Prostate gland (tissue), 2 donors: ENCODE measurements around the gene RPL12. TPM values are rescaled to one million over a fixed set of nuclear protein-coding genes. Genes with fewer than 3 reads are reported as not detected.

Experiments
- DNase-seq: peaks from one replicate; pipeline ENCODE4 v3.0.0-alpha.2; 2019; ENCODE audit warnings: low spot score
- H3K27ac ChIP-seq, 2 donors: fragments of 200-600 bp; sonication (generic); 2 replicates each; pipeline ENCODE4 v1.5.1; 2017 to 2019
- H3K27me3 ChIP-seq: fragments of 200-600 bp; sonication (generic); replicated peaks from 2 replicates; pipeline ENCODE4 v1.5.1; 2019; ENCODE audit not compliant: insufficient read depth
- H3K36me3 ChIP-seq, 2 donors: fragments of 200-600 bp; sonication (generic); 1 replicate in 1 of 2; 2 replicates in 1 of 2; pipeline versions ENCODE4 v1.5.1 to v1.8.1; 2017 to 2019
- H3K4me1 ChIP-seq: fragments of 200-600 bp; sonication (generic); replicated peaks from 2 replicates; pipeline ENCODE4 v1.5.1; 2019
- H3K4me3 ChIP-seq, 2 donors: fragments of 200-600 bp; sonication (generic); 2 replicates each; pipeline ENCODE4 v1.5.1; 2017 to 2019
- H3K9me3 ChIP-seq: fragments of 200-600 bp; sonication (generic); 2 replicates; pipeline ENCODE4 v1.5.1; 2017
- POLR2A ChIP-seq: fragments of 450-650 bp; IDR thresholded peaks from one replicate; pipeline ENCODE4 v1.6.1; 2016; ENCODE audit warnings: antibody characterized with exemption, mild to moderate bottlenecking
- POLR2AphosphoS5 ChIP-seq: sonication (generic); formaldehyde crosslinking; IDR thresholded peaks from one replicate; pipeline ENCODE4 v1.6.1; 2017; ENCODE audit warnings: antibody characterized with exemption
- WGBS: methylation state at CpG from one replicate; pipeline ENCODE4 v1.1.5; 2018; 5-methylcytosine and 5-hydroxymethylcytosine counted together
- intact Hi-C: fragments of 100-400 bp; cut with DNase I; formaldehyde crosslinking; loops from one replicate; pipeline ENCODE4 v1.14.2; 2022
- small RNA-seq, 2 donors: library from RNA; depleted of rRNA; stranded (forward); fragments of <200 nt; gene quantifications; one replicate each; pipeline ENCODE3, GENCODE V24; 2016
- total RNA-seq, 2 donors: library from RNA; depleted of rRNA; stranded (reverse); fragments of >200 nt; gene quantifications; one replicate each; pipeline ENCODE4 v1.1.0, GENCODE V29; 2016
- TF ChIP-seq, protein P1 (sequence below), 4 experiments: fragments of 200-600 bp in 2 of 4; fragments of 450-650 bp in 2 of 4; sonication (generic) in 2 of 4; IDR thresholded peaks; 1 replicate in 3 of 4; 2 replicates in 1 of 4; pipeline ENCODE4 v1.5.1; 2016 to 2019; ENCODE audit warnings: antibody characterized with exemption in 4 of 4, mild to moderate bottlenecking in 2 of 4, moderate library complexity in 2 of 4

RPL12 gene
- total RNA-seq, 2 donors from 2014 or later: 1,460 to 2,640 TPM

DNA sequence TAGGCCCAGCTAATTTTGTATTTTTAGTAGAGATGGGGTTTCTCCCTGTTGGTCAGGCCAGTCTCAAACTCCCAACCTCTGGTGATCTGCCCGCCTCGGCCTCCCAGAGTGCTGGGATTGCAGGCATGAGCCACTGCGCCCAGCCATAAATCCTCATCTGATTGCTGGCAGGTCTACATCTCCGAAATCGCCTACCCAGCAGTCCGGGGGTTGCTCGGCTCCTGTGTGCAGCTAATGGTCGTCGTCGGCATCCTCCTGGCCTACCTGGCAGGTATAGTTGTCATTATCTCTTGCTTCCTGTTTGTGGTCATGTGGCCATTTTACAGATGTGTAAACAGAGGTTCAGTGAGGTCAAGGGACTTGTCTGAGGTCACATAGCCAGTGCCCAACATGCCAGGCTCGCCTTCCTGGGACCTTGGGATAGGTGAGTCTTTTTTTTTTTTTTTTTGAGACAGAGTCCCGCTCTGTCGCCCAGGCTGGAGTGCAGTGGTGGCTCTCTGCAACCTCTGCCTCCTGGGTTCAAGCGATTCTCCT lies 51.4 kb downstream of the RPL12 start:
- DNase-seq: no peak
- 93% methylated on average over 14 of the region's 14 CpGs for WGBS
- peaks cover 0 to 4% of the 10 kb centered on the region in 2 donors for H3K36me3 ChIP-seq
- H3K4me1 ChIP-seq: peaks cover 4% of the 10 kb centered on the region
- H3K27ac ChIP-seq: no peak overlapping the region
- intact Hi-C loops: loop anchor here (5.0 kb wide), 1 partner anchor 178 kb away; no protein-coding TSS in a partner anchor
- TF ChIP-seq POLR2AphosphoS5 (no peak), POLR2A (no peak)
- TF ChIP-seq, protein P1, sequence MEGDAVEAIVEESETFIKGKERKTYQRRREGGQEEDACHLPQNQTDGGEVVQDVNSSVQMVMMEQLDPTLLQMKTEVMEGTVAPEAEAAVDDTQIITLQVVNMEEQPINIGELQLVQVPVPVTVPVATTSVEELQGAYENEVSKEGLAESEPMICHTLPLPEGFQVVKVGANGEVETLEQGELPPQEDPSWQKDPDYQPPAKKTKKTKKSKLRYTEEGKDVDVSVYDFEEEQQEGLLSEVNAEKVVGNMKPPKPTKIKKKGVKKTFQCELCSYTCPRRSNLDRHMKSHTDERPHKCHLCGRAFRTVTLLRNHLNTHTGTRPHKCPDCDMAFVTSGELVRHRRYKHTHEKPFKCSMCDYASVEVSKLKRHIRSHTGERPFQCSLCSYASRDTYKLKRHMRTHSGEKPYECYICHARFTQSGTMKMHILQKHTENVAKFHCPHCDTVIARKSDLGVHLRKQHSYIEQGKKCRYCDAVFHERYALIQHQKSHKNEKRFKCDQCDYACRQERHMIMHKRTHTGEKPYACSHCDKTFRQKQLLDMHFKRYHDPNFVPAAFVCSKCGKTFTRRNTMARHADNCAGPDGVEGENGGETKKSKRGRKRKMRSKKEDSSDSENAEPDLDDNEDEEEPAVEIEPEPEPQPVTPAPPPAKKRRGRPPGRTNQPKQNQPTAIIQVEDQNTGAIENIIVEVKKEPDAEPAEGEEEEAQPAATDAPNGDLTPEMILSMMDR (IDR thresholded peaks at IDR 0.05): no peak
- H3K4me3 ChIP-seq: no peak overlapping the region
- H3K9me3 ChIP-seq: no peaks in the 10 kb centered on the region
- no peaks in the 10 kb centered on the region for H3K27me3 ChIP-seq

DNA sequence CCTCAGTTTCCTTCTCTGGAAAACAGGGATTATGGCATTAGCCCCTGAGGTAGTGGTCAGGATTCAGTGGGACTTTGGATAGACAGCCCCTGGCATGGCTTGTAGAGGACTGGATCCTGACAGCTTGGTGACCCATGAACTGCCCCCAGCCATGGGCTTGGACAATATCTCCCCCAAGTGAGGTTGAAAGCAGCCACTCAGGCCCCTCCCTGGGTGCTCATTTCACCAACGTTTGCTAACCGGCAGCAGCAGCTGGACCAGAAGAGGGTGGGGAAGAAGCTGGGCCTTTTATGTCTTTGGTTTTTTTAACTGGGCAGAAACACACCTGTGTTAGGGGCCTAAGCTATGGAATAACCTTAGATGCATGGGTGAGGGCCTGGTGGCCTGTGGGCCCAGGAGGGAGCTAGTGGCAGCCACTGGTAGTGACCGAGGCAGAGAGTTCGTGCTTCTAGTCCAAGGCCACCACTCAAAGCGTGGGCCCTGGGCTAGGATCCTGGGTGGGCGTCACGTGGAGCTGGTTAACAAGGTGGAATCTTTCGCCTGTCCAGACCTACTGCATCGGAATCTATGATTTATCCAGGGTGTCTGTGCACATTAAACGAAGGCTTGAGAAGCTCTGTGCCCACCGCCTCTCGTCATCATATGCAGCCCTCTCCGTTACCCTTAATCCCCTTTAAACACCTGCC lies 52.3 kb downstream of the RPL12 start:
- DNase-seq: no peak
- no peaks in the 10 kb centered on the region for H3K9me3 ChIP-seq
- TF ChIP-seq POLR2AphosphoS5 (no peak), POLR2A (no peak)
- TF ChIP-seq, protein P1 (IDR thresholded peaks at IDR 0.05): no peak
- no peak overlapping the region for H3K4me3 ChIP-seq
- WGBS: 85% methylated on average over 13 of the region's 13 CpGs
- peaks cover 4% of the 10 kb centered on the region for H3K4me1 ChIP-seq
- peaks cover 0 to 4% of the 10 kb centered on the region in 2 donors for H3K36me3 ChIP-seq
- H3K27ac ChIP-seq: no peak overlapping the region
- intact Hi-C loops: loop anchor here (5.0 kb wide), 1 partner anchor 177 kb away; no protein-coding TSS in a partner anchor
- no peaks in the 10 kb centered on the region for H3K27me3 ChIP-seq

DNA sequence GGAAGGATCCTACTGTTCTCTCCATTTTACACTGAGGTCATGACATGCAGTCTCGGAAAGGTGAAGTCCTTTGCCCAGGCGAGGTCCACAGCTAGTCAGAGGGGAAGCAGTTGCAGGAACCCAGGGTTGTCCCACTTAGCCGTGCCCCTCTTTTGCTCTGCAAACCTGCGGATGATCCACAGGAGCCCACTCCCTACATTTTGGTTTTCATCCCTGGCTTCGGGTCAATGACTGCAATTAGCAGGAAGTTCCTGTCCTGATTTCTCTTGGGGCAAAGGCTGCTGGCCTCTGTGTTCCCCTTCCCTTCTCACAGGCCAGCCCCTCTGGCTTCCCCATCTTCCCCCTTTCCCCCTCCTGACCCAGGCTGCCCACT lies 52.9 kb downstream of the RPL12 start:
- peak overlapping the region in 1 of 2 donors; percentile 79 for H3K27ac ChIP-seq
- DNase-seq: no peak

More for the DNA sequence above, 52.9 kb downstream of the RPL12 start:
- intact Hi-C loops: loop anchor here (5.0 kb wide), 1 partner anchor 176 kb away; no protein-coding TSS in a partner anchor
- TF ChIP-seq POLR2AphosphoS5 (no peak), POLR2A (no peak)
- TF ChIP-seq, protein P1 (IDR thresholded peaks at IDR 0.05): no peak
- 46% methylated on average over 5 of the region's 5 CpGs for WGBS
- Histone ChIP-seq H3K36me3 (peaks cover 0 to 4% of the 10 kb centered on the region in 2 donors), H3K27me3 (no peaks in the 10 kb centered on the region), H3K4me3 (peak overlapping the region; percentile 77 to 91), H3K9me3 (no peaks in the 10 kb centered on the region), H3K4me1 (peaks cover 4% of the 10 kb centered on the region)

Small RNA genes lying within 50 kb of the gene (small RNA-seq; reads per million reads assigned to genes)
- gene RF00019: 0 reads per million in 2 donors
- 303 to 509 reads per million in 2 donors for gene SNORA65

Other genes with a start within 250 kb of the RPL12 start
- gene GARNL3, start 186.6 kb downstream of the RPL12 start, total RNA-seq: 10 to 100 TPM; 34.2 to 34.4 TPM
- gene SLC2A8, start 54.2 kb downstream of the RPL12 start, total RNA-seq: 10 to 100 TPM; 29.3 to 69.3 TPM
- gene ZNF79, start 27.0 kb downstream of the RPL12 start, total RNA-seq: 10 to 100 TPM; 14.3 to 14.5 TPM
- 10 to 100 TPM; 14.8 to 30.5 TPM for gene LRSAM1, start 104 bp upstream of the RPL12 start, total RNA-seq
- gene STXBP1, start 160.9 kb upstream of the RPL12 start, total RNA-seq: 10 to 100 TPM; 32.2 to 47.6 TPM